ENCODE results near the gene SPSB1. TPM values are rescaled to one million over a fixed set of nuclear protein-coding genes. Genes with fewer than 3 reads are reported as not detected.

SPSB1 gene
- total RNA-seq, 1 experiment from 2014 or later: 2.9 TPM

GRCh38 chr1:9347095-9347850 lies 54.6 kb downstream of the SPSB1 start:
- no peak overlapping the region for H2BK120ac ChIP-seq (ENCODE audit: low read depth, low read length, poor library complexity, severe bottlenecking)
- no peak overlapping the region for H2BK20ac ChIP-seq (ENCODE audit: low read depth, low read length, poor library complexity, severe bottlenecking)
- H3K27ac Mint-ChIP-seq: no peak overlapping the region
- H3K4me3 Mint-ChIP-seq: no peak overlapping the region
- no peak overlapping the region for H2BK12ac ChIP-seq (ENCODE audit: insufficient read length, low read depth, low read length)
- H4K8ac ChIP-seq (replicated peaks; ENCODE audit: insufficient read length, low read depth, low read length): no peak overlapping the region
- H3K27ac ChIP-seq (ENCODE audit: insufficient read length, low read depth, low read length): no peak overlapping the region
- no peak overlapping the region for H3K4me2 ChIP-seq (ENCODE audit: insufficient read depth, insufficient read length, low read length)
- no peaks in the 10 kb centered on the region for H3K79me1 ChIP-seq (ENCODE audit: insufficient read depth, low read depth, low read length, poor library complexity, severe bottlenecking)
- peaks cover 3 to 8% of the 10 kb centered on the region in 2 experiments; a peak in 2 of 5 replicates for H3K9me3 Mint-ChIP-seq
- no peak overlapping the region for H3T11ph ChIP-seq (ENCODE audit: low read length)
- H4K20me1 ChIP-seq (ENCODE audit: control insufficient read depth, insufficient read depth, insufficient read length): peaks cover 3% of the 10 kb centered on the region
- H4K91ac ChIP-seq (ENCODE audit: insufficient read length, low read depth, low read length): no peak overlapping the region
- H3K27me3 ChIP-seq (ENCODE audit: insufficient read depth, low read length): no peaks in the 10 kb centered on the region
- no peak overlapping the region for H3K4ac ChIP-seq (ENCODE audit: low read depth, low read length)
- no peaks in the 10 kb centered on the region for H3K23me2 ChIP-seq (ENCODE audit: insufficient read length, low read depth, low read length, poor library complexity, severe bottlenecking)
- H2BK15ac ChIP-seq (ENCODE audit: low read depth, low read length): no peak overlapping the region
- no peak overlapping the region for H3K14ac ChIP-seq (ENCODE audit: insufficient read depth, low read length)
- no CpG with 5 or more reads among the region's 14 CpGs for WGBS (ENCODE audit: extremely low coverage, insufficient read length, low lambda C conversion rate)
- no peak overlapping the region for H4K5ac ChIP-seq (ENCODE audit: insufficient read length, low read depth, low read length)
- H3K9ac ChIP-seq (ENCODE audit: extremely low read depth, insufficient read length, low read length): no peak overlapping the region
- H3K4me1 Mint-ChIP-seq: peaks cover 15 to 36% of the 10 kb centered on the region in 2 experiments
- no peak overlapping the region for H2BK5ac ChIP-seq (ENCODE audit: insufficient read length, low read length)
- no peaks in the 10 kb centered on the region for H3K4me1 ChIP-seq (ENCODE audit: insufficient read depth, low read length)
- H3K23ac ChIP-seq (ENCODE audit: insufficient read length, low read depth, low read length): no peak overlapping the region
- no peaks in the 10 kb centered on the region for H3K9me3 ChIP-seq (ENCODE audit: control insufficient read depth, low read depth, low read length)
- no peaks in the 10 kb centered on the region; the same call in 1 of the 2 replicates for H3K27me3 Mint-ChIP-seq (ENCODE audit: low read depth)
- no peak for DNase-seq
- H2AFZ ChIP-seq (ENCODE audit: low read length): no peak overlapping the region
- no peak overlapping the region for H3K18ac ChIP-seq (ENCODE audit: insufficient read length, low read depth, low read length)
- TF ChIP-seq CTCF (conservative IDR thresholded peaks at IDR 0.05): no peak
- no peaks in the 10 kb centered on the region for H3K79me2 ChIP-seq (ENCODE audit: insufficient read depth, low read length)
- H3K36me3 Mint-ChIP-seq (ENCODE audit: insufficient read depth in 1 of 3, low read depth in 3 of 3): peaks cover 0 to 8% (median 0%) of the 10 kb centered on the region in 3 experiments; a peak in 2 of 7 replicates
- H2AK5ac ChIP-seq (ENCODE audit: insufficient read length, low read length): no peak overlapping the region
- no peak overlapping the region for H3K56ac ChIP-seq (ENCODE audit: insufficient read length, low read depth, low read length)

Measured in H9 (cell line).